Keratinocyte (primary cell): Measurements from ENCODE around the gene SELENON. TPM values are rescaled to one million over a fixed set of nuclear protein-coding genes. Genes with fewer than 3 reads are reported as not detected.

ENCODE experiments used
- DNase-seq: peaks from one replicate; pipeline ENCODE4 v3.0.0-alpha.2; 2011; ENCODE audit warnings: low read depth, missing footprints, low spot score
- FAIRE-seq: peaks from 2 replicates; lab custom pipeline; 2011; peaks lifted over from hg19 to GRCh38; lab: Jason Lieb, UNC
- H2AFZ ChIP-seq: 2 replicates; pipeline ENCODE4 v1.6.0; 2012; ENCODE audit warnings: low read length, control low read depth, inconsistent platforms; ENCODE audit not compliant: control insufficient read depth
- H3K27ac ChIP-seq: 2 replicates; pipeline ENCODE4 v1.5.1; 2011; ENCODE audit warnings: low read length; ENCODE audit not compliant: control insufficient read depth, insufficient read depth
- H3K27me3 ChIP-seq: 3 replicates; pipeline ENCODE4 v1.6.0; 2011; ENCODE audit warnings: low read length; ENCODE audit not compliant: control insufficient read depth, insufficient read depth; ENCODE audit errors: extremely low read depth
- H3K36me3 ChIP-seq, 2 experiments: 2 replicates in 1 of 2; 3 replicates in 1 of 2; pipeline ENCODE4 v1.5.1; 2011; ENCODE audit warnings: low read length in 2 of 2, mild to moderate bottlenecking in 1 of 2; ENCODE audit not compliant: control insufficient read depth in 2 of 2, insufficient read depth in 2 of 2; ENCODE audit errors: extremely low read depth in 1 of 2
- H3K4me1 ChIP-seq: 3 replicates; pipeline ENCODE4 v1.5.1; 2011; ENCODE audit warnings: low read length; ENCODE audit not compliant: control insufficient read depth, insufficient read depth; ENCODE audit errors: extremely low read depth
- H3K4me2 ChIP-seq: 3 replicates; pipeline ENCODE4 v1.6.0; 2011; ENCODE audit warnings: low read depth, low read length; ENCODE audit not compliant: control insufficient read depth, insufficient read depth; ENCODE audit errors: extremely low read depth
- H3K4me3 ChIP-seq, 3 experiments: fragments of 200-600 bp in 1 of 3; sonication (generic) in 1 of 3; 2 replicates in 2 of 3; 3 replicates in 1 of 3; pipeline ENCODE4 v1.5.1; 2011 to 2016; ENCODE audit warnings: low read length in 3 of 3, mild to moderate bottlenecking in 3 of 3, control low read depth in 2 of 3, inconsistent platforms in 1 of 3, low read depth in 1 of 3, mixed read lengths in 1 of 3, mixed run types in 1 of 3, moderate library complexity in 1 of 3; ENCODE audit not compliant: control insufficient read depth in 2 of 3, insufficient read depth in 2 of 3; ENCODE audit errors: extremely low read depth in 1 of 3
- H3K79me2 ChIP-seq: 2 replicates; pipeline ENCODE4 v1.6.0; 2012; ENCODE audit warnings: low read length; ENCODE audit not compliant: control insufficient read depth, insufficient read depth
- H3K9ac ChIP-seq: 3 replicates; pipeline ENCODE4 v1.6.0; 2011; ENCODE audit warnings: low read length; ENCODE audit not compliant: control insufficient read depth, insufficient read depth; ENCODE audit errors: extremely low read depth
- H3K9me1 ChIP-seq: 3 replicates; pipeline ENCODE4 v1.6.0; 2011; ENCODE audit warnings: low read length; ENCODE audit not compliant: control insufficient read depth, insufficient read depth; ENCODE audit errors: extremely low read depth
- H3K9me3 ChIP-seq: 2 replicates; pipeline ENCODE4 v1.5.1; 2012; ENCODE audit warnings: low read depth, low read length; ENCODE audit not compliant: control insufficient read depth
- H4K20me1 ChIP-seq: 3 replicates; pipeline ENCODE4 v1.6.0; 2011; ENCODE audit warnings: low read length; ENCODE audit not compliant: control insufficient read depth, insufficient read depth; ENCODE audit errors: extremely low read depth
- EZH2 ChIP-seq: IDR thresholded peaks from one replicate; pipeline ENCODE4 v1.6.1; 2012; ENCODE audit warnings: inconsistent platforms, mild to moderate bottlenecking, low read length, moderate library complexity
- dilution Hi-C: fragments of 300-500 bp; cut with MboI; formaldehyde crosslinking; loops from one replicate; pipeline ENCODE4 v1.7.0; 2020; ENCODE audit warnings: low sequenced_read_pairs; ENCODE audit not compliant: extremely low pct_ligation_motif_present
- polyA plus RNA-seq, 5 experiments: library from polyadenylated mRNA; depleted of rRNA in 3 of 5; stranded (reverse) in 3 of 5; stranded (forward) in 1 of 5; unstranded in 1 of 5; fragments of >200 nt; gene quantifications; 1 replicate in 1 of 5; 2 replicates in 3 of 5; 3 replicates in 1 of 5; pipeline versions ENCODE4 v1.2.1 to v1.2.3, GENCODE V29; 2011 to 2012; ENCODE audit warnings: missing spikeins in 2 of 5, low read depth in 1 of 5, low replicate concordance in 1 of 5
- TF ChIP-seq, protein P1 (sequence below), 3 experiments: IDR thresholded peaks in 1 of 3; conservative IDR thresholded peaks in 1 of 3; optimal IDR thresholded peaks in 1 of 3; 2 replicates in 2 of 3; 3 replicates in 1 of 3; pipeline versions ENCODE3 to v1.5.1; 2011; ENCODE audit warnings: low read length in 3 of 3, mild to moderate bottlenecking in 3 of 3, moderate library complexity in 2 of 3, control low read depth in 1 of 3, inconsistent platforms in 1 of 3; ENCODE audit not compliant: insufficient read depth in 2 of 3; ENCODE audit errors: extremely low read depth in 1 of 3

Gene SELENON
- polyA plus RNA-seq, 1 donor (not counting 4 experiments of a cell fraction or from before 2014, with no cell fraction given) = 15.4 TPM

GRCh38 chr1:25833158-25833557, 33.2 kb downstream of the SELENON start:
- Histone ChIP-seq H3K36me3 (peaks cover 24 to 48% of the 10 kb centered on the region in 2 experiments), H3K4me3 (no peak overlapping the region), H4K20me1 (no peaks in the 10 kb centered on the region), H3K27me3 (no peaks in the 10 kb centered on the region), H3K9me3 (no peaks in the 10 kb centered on the region), H3K4me1 (peaks cover 6% of the 10 kb centered on the region), H3K4me2 (no peak overlapping the region), H3K9ac (no peak overlapping the region), H3K79me2 (peaks cover 2% of the 10 kb centered on the region), H2AFZ (no peak overlapping the region), H3K27ac (no peak overlapping the region), H3K9me1 (no peaks in the 10 kb centered on the region)
- no peak for DNase-seq
- dilution Hi-C loops = no loop called here
- TF ChIP-seq EZH2 = no peak
- TF ChIP-seq, protein P1, sequence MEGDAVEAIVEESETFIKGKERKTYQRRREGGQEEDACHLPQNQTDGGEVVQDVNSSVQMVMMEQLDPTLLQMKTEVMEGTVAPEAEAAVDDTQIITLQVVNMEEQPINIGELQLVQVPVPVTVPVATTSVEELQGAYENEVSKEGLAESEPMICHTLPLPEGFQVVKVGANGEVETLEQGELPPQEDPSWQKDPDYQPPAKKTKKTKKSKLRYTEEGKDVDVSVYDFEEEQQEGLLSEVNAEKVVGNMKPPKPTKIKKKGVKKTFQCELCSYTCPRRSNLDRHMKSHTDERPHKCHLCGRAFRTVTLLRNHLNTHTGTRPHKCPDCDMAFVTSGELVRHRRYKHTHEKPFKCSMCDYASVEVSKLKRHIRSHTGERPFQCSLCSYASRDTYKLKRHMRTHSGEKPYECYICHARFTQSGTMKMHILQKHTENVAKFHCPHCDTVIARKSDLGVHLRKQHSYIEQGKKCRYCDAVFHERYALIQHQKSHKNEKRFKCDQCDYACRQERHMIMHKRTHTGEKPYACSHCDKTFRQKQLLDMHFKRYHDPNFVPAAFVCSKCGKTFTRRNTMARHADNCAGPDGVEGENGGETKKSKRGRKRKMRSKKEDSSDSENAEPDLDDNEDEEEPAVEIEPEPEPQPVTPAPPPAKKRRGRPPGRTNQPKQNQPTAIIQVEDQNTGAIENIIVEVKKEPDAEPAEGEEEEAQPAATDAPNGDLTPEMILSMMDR (optimal IDR thresholded peaks at IDR 0.05 in 1 of 3, IDR thresholded peaks at IDR 0.05 in 1 of 3, conservative IDR thresholded peaks at IDR 0.05 in 1 of 3; ENCODE audit: extremely low read depth in 1 of 3, insufficient read depth in 2 of 3, low read length in 3 of 3) = no peak
- no peak for FAIRE-seq

GRCh38 chr1:25834894-25835293, 34.9 kb downstream of the SELENON start:
- no peaks in the 10 kb centered on the region for H3K9me3 ChIP-seq
- H3K79me2 ChIP-seq = peaks cover 10% of the 10 kb centered on the region
- peaks cover 6% of the 10 kb centered on the region for H3K4me1 ChIP-seq
- no peak overlapping the region for H3K27ac ChIP-seq
- no peaks in the 10 kb centered on the region for H4K20me1 ChIP-seq
- no peak overlapping the region for H3K4me2 ChIP-seq
- no peak overlapping the region for H2AFZ ChIP-seq
- no peak for TF ChIP-seq EZH2
- TF ChIP-seq, protein P1 (optimal IDR thresholded peaks at IDR 0.05 in 1 of 3, IDR thresholded peaks at IDR 0.05 in 1 of 3, conservative IDR thresholded peaks at IDR 0.05 in 1 of 3; ENCODE audit: extremely low read depth in 1 of 3, insufficient read depth in 2 of 3, low read length in 3 of 3) = no peak
- H3K4me3 ChIP-seq = no peak overlapping the region
- dilution Hi-C loops = no loop called here
- FAIRE-seq (no peak), DNase-seq (no peak)
- H3K36me3 ChIP-seq = peaks cover 18 to 38% of the 10 kb centered on the region in 2 experiments
- no peak overlapping the region for H3K9ac ChIP-seq
- H3K27me3 ChIP-seq = no peaks in the 10 kb centered on the region
- H3K9me1 ChIP-seq = no peaks in the 10 kb centered on the region
